GM12878 (cell line): ENCODE data around the gene KRT82. TPM values are rescaled to one million over a fixed set of nuclear protein-coding genes. Genes with fewer than 3 reads are reported as not detected.

Source experiments
- BHLHE40 ChIP-seq, 2 experiments: fragments of 450-650 bp in 1 of 2; IDR thresholded peaks; 2 replicates each; pipeline ENCODE4 v1.6.1; 2011 to 2017; ENCODE audit warnings: low read depth in 2 of 2, borderline replicate concordance in 1 of 2, improper control_type of control experiment in 1 of 2, low read length in 1 of 2, mild to moderate bottlenecking in 1 of 2
- IKZF2 ChIP-seq, 2 experiments: fragments of 450-650 bp; IDR thresholded peaks; 2 replicates each; pipeline ENCODE4 v1.6.1; 2017; ENCODE audit warnings: mild to moderate bottlenecking in 2 of 2, moderate library complexity in 2 of 2
- NR2C2 ChIP-seq: IDR thresholded peaks from 2 replicates; pipeline ENCODE4 v1.6.1; 2011; ENCODE audit warnings: borderline replicate concordance, low read depth; ENCODE audit not compliant: control insufficient read depth, insufficient read length
- SUPT20H ChIP-seq: IDR thresholded peaks from 2 replicates; pipeline ENCODE4 v1.6.1; 2011; ENCODE audit warnings: low read depth, mild to moderate bottlenecking, low read length, moderate library complexity, borderline replicate concordance; ENCODE audit not compliant: control insufficient read depth
- polyA plus RNA-seq, 11 experiments: library from polyadenylated mRNA; depleted of rRNA in 4 of 11; unstranded in 6 of 11; stranded (reverse) in 5 of 11; fragments of >200 nt; fragmentation: Nextera tagmentation in 4 of 11; fragmentation: Illumina TruSeq in 1 of 11; extraction: Ambion mirVana in 4 of 11; extraction: Trizol in 1 of 11; gene quantifications; 1 replicate in 1 of 11; 2 replicates in 10 of 11; pipeline versions ENCODE4 v1.2.1 to v1.2.3, GENCODE V29; 2011 to 2016; ENCODE audit warnings: inconsistent platforms in 2 of 11, missing spikeins in 2 of 11, low read depth in 1 of 11
- total RNA-seq, 4 experiments: library from RNA; depleted of rRNA in 3 of 4; stranded (reverse); fragments of >200 nt in 3 of 4; fragmentation: Illumina TruSeq in 1 of 4; extraction: Trizol in 1 of 4; gene quantifications; 2 replicates each; pipeline versions ENCODE4 v1.2.1 to v1.2.3, GENCODE V29; 2013 to 2021
- TF ChIP-seq, protein P1 (sequence below): fragments of 450-650 bp; IDR thresholded peaks from 2 replicates; pipeline ENCODE4 v1.6.1; 2017; ENCODE audit warnings: mild to moderate bottlenecking, moderate library complexity
- TF ChIP-seq, protein P2 (sequence below): fragments of 450-650 bp; IDR thresholded peaks from 2 replicates; pipeline ENCODE4 v1.6.1; 2016; ENCODE audit warnings: mild to moderate bottlenecking
- TF ChIP-seq, protein P3 (sequence below): IDR thresholded peaks from 2 replicates; pipeline ENCODE4 v1.6.1; 2012; ENCODE audit warnings: low read length, inconsistent platforms

KRT82 gene
- total and polyA plus RNA-seq, 10 of the 15 experiments (the other 5 are each of a cell fraction or from before 2014, with no cell fraction given), result not detected

DNA sequence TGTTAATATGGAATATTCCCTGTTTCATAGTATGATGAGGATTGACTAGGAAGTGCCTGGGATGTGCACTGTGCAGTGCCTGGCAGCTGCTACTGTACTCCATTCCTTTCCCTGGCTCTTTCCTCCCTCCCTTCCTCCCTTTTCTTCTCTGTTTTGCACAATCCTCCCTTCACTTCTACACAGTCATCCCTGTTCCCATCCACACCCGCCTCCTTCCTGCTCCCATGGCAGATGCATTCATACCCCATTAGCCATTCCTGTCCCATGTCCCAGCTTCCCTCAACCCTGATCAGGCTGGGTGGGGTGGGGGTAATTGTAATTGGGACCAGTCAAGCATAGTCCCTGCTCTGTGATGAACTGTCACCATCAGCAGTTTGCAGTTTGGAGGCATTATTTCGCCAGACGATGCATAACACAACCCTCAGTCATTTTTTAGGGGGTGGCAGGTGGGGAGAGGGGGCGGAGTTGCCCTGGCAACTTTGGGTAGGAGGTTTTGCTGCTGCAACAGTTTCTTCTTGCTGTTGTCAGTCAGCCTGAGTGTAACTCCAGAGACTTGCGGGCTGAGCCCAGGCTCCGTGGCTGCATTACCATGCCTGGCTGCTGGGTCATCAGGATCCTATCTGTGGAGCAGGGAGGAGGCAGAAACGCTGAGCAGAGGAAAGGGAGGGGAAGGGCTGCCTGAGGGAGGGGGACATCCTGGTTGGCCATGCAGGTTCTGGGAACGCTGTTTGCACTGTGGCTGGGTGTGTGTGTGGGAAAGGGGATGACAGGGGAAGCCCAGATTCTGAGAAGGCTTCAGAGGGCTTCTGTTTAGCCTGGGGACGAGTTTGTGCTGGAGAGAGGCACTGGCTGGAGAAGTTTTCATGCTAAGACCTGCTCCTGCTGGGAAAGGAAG lies 16.6 kb downstream of the KRT82 start (continued):
- TF ChIP-seq, protein P1, sequence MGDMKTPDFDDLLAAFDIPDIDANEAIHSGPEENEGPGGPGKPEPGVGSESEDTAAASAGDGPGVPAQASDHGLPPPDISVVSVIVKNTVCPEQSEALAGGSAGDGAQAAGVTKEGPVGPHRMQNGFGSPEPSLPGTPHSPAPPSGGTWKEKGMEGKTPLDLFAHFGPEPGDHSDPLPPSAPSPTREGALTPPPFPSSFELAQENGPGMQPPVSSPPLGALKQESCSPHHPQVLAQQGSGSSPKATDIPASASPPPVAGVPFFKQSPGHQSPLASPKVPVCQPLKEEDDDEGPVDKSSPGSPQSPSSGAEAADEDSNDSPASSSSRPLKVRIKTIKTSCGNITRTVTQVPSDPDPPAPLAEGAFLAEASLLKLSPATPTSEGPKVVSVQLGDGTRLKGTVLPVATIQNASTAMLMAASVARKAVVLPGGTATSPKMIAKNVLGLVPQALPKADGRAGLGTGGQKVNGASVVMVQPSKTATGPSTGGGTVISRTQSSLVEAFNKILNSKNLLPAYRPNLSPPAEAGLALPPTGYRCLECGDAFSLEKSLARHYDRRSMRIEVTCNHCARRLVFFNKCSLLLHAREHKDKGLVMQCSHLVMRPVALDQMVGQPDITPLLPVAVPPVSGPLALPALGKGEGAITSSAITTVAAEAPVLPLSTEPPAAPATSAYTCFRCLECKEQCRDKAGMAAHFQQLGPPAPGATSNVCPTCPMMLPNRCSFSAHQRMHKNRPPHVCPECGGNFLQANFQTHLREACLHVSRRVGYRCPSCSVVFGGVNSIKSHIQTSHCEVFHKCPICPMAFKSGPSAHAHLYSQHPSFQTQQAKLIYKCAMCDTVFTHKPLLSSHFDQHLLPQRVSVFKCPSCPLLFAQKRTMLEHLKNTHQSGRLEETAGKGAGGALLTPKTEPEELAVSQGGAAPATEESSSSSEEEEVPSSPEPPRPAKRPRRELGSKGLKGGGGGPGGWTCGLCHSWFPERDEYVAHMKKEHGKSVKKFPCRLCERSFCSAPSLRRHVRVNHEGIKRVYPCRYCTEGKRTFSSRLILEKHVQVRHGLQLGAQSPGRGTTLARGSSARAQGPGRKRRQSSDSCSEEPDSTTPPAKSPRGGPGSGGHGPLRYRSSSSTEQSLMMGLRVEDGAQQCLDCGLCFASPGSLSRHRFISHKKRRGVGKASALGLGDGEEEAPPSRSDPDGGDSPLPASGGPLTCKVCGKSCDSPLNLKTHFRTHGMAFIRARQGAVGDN, result no peak
- TF ChIP-seq SUPT20H (no peak), BHLHE40 (IDR thresholded peaks at IDR 0.05; ENCODE audit: borderline replicate concordance in 1 of 2, low read depth in 2 of 2, low read length in 1 of 2) (no peak), NR2C2 (no peak), IKZF2 (IDR thresholded peaks at IDR 0.05) (no peak)
- TF ChIP-seq, protein P2, sequence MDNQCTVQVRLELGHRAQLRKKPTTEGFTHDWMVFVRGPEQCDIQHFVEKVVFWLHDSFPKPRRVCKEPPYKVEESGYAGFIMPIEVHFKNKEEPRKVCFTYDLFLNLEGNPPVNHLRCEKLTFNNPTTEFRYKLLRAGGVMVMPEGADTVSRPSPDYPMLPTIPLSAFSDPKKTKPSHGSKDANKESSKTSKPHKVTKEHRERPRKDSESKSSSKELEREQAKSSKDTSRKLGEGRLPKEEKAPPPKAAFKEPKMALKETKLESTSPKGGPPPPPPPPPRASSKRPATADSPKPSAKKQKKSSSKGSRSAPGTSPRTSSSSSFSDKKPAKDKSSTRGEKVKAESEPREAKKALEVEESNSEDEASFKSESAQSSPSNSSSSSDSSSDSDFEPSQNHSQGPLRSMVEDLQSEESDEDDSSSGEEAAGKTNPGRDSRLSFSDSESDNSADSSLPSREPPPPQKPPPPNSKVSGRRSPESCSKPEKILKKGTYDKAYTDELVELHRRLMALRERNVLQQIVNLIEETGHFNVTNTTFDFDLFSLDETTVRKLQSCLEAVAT, result no peak
- TF ChIP-seq, protein P3, sequence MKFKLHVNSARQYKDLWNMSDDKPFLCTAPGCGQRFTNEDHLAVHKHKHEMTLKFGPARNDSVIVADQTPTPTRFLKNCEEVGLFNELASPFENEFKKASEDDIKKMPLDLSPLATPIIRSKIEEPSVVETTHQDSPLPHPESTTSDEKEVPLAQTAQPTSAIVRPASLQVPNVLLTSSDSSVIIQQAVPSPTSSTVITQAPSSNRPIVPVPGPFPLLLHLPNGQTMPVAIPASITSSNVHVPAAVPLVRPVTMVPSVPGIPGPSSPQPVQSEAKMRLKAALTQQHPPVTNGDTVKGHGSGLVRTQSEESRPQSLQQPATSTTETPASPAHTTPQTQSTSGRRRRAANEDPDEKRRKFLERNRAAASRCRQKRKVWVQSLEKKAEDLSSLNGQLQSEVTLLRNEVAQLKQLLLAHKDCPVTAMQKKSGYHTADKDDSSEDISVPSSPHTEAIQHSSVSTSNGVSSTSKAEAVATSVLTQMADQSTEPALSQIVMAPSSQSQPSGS, result no peak
